GM10847 (cell line): ENCODE data around the gene CCDC80.
A peak's percentile ranks its signal among the peaks of the same experiment; 100 is the strongest.

Experiments used
- POLR2A ChIP-seq: IDR thresholded peaks from 2 replicates; pipeline ENCODE4 v1.6.1; 2011; ENCODE audit not compliant: insufficient read length; ENCODE audit errors: extremely low read depth

The CCDC80 gene

GRCh38 chr3:112594856-112595255 is 46.1 kb downstream of the CCDC80 start:
- no peak for TF ChIP-seq POLR2A

DNA sequence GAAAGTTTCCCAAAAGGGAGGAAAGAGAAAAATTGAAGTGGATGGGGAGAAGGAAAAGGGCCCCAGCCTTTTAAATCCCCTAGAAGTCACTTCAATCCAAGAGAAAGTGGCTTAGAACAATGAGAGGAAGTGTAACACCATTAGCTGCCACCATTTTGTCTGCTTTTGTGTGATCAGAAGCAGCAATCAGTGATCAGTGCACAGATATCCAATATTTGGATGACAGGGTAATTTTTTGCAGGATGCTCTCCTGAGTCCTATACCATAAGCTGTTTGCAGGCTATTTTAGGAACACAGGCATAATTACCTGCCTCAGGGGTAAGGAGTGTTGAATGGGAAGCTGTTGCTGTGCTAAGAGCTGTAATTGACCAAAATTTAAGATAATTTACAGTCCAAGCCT is 47.7 kb downstream of the CCDC80 start:
- no peak for TF ChIP-seq POLR2A

DNA sequence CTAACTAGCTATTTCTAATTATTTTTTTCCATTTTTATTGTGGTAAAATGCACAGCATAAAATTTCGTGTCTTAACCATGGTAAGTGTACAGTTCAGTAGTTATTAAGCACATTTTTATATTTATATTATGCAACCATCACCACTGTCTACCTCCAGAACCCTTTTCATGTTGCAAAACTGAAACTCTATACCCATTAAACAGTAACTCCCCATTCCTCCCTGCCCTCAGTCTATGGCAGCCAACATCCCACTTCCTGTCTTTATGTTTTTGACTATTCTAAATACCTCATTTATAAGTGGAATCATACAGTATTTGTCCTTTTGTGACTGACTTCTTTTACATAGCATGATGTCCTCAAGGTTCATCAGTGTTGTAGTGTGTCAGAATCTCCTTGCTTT is 53.6 kb downstream of the CCDC80 start:
- TF ChIP-seq POLR2A = no peak

GRCh38 chr3:112585782-112586181 is 55.2 kb downstream of the CCDC80 start:
- no peak for TF ChIP-seq POLR2A

GRCh38 chr3:112583105-112583504 is 57.8 kb downstream of the CCDC80 start:
- TF ChIP-seq POLR2A = no peak

GRCh38 chr3:112582244-112582874 is 58.6 kb downstream of the CCDC80 start:
- no peak for TF ChIP-seq POLR2A

GRCh38 chr3:112579697-112580096 is 61.2 kb downstream of the CCDC80 start:
- no peak for TF ChIP-seq POLR2A

GRCh38 chr3:112579232-112579631 is 61.7 kb downstream of the CCDC80 start:
- TF ChIP-seq POLR2A = no peak

- TF ChIP-seq POLR2A = no peak
Measured at GRCh38 chr3:112572701-112573100, 68.2 kb downstream of the CCDC80 start.

DNA sequence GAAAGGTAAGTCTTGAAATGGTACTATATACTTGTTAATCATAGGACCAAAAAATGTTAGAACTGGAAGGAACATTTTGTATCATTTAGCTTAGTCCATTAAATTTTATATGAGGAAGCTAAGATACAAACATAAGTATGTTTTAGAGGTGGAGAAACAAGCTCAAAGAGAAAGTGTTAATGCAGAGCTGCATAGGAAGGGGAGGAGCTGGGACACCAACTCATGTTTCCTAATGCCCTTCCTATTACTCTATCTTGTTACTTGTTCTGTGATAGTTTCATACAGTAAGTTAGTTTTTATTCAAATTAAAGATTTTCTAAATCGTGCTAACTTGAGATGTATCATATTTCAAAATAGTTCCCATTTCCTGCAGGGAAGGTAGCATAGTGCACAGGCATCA is 71.7 kb downstream of the CCDC80 start:
- no peak for TF ChIP-seq POLR2A

DNA sequence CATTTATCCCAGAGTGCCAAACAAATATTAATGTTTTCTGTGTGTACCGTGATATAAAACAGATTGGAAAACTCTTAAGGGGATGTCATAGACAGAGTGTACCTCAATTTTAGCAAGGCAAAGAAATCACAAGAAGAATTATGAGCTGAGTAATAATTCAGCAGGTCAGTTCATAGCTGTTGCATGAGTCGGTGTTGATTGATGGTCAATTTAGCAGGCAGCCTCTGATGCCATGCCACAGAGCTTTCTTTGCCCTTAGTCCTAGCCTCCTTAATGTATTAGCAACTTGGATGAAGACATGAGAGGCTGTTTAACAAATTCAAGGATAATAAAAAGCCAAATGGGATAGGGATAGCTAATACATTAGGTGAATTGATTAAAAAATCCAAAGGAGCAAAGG is 72.3 kb downstream of the CCDC80 start:
- TF ChIP-seq POLR2A = no peak

DNA sequence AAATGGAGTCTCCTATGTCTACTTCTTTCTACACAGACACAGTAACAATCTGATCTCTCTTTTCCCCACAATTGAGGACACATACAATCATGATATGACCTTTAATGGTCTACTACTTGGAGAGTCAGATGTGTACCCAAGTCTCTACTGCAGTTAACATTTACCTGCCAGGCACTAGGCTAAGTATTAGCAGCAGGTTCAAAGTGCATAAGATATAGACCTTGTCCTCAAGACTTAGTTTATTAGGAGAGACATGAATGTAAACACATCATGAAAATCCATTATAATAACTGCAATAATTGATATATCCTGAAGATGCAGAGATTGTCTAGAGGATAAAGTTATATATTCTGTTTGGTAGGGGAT is 76.0 kb downstream of the CCDC80 start:
- no peak for TF ChIP-seq POLR2A

- peak; percentile 57 for TF ChIP-seq POLR2A
Measured at GRCh38 chr3:112561734-112562529, 79.0 kb downstream of the CCDC80 start, which contains the start of the genes ATG3 and SLC35A5. Gene ATG3, minus strand, starts transcription at chr3:112561962. Its CDS starts 434 bp downstream, at chr3:112561528. Gene SLC35A5, plus strand, starts transcription at chr3:112562045. Its CDS starts 1,359 bp downstream, at chr3:112563404.

GRCh38 chr3:112561484-112561733 is 79.5 kb downstream of the CCDC80 start:
- TF ChIP-seq POLR2A = no peak

DNA sequence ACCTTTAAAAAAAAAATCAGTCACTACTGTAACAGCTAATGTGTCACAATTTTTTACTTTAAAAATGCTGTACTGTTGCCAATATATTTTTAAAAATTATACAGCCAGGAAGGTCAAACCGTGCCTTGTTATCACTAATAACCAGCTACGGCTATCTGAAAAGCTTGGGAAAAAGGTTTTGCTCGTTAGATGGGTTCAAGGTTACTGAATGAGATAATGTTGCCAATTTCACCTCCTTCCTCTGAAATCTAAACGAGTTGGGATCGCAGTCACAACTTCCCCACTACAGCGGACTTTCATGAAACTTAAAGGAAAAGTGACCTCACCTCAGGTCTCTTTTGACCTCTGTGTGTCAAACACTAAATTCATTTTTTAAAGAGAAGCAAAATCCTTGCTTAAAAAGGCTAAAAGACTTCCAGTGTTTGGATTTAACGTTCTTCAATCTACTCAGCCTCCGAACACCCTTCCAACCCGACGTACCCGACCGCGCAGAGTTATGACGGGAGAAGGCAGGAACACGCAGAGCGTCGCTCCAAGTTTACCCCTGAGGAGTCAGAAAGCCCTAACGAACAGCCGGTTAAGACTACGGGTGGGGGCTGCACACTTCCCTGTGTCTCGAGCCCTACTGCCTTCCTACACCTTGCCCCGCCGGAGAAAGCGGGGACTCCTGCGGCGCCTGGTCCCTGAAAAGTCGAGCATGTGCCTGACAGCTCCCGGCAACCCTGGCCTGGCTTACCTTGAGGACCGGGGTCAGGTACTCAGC is 80.0 kb downstream of the CCDC80 start:
- TF ChIP-seq POLR2A = no peak

DNA sequence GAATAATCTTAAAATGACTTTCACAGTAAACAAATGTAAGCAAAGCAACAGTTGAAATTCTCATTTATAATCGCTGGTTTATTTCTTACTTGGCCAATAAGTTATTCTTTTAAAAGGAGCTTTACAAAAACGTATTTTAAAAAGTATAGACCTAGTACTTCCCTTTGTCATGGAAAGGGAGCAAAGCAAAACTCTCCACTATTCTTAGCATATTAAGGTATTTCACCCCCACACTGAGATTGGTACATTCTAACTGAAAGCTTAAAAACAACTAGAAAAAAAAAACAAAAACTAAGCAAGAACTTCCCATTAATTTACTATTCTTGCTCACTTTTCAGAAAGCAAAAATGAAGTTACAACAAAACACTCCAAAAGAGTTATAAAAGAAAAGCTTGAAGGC is 80.6 kb downstream of the CCDC80 start:
- no peak for TF ChIP-seq POLR2A
